Adrenal gland (tissue), 12 donors: ENCODE results near the gene SHKBP1. TPM values are rescaled to one million over a fixed set of nuclear protein-coding genes. Genes with fewer than 3 reads are reported as not detected.

Source experiments
- DNase-seq, 7 donors: peaks; one replicate each; pipeline ENCODE4 v3.0.0-alpha.2; 2019 to 2020
- H3K27ac ChIP-seq, 5 donors: fragments of 200-600 bp; sonication (generic) in 4 of 5; 1 replicate in 3 of 5; 2 replicates in 2 of 5; pipeline versions ENCODE4 v1.5.1 to v1.8.0; 2016 to 2020; ENCODE audit warnings: mild to moderate bottlenecking in 1 of 5
- H3K27me3 ChIP-seq: fragments of 200-600 bp; 2 replicates; pipeline ENCODE4 v1.8.0; 2021
- H3K36me3 ChIP-seq, 2 donors: fragments of 200-600 bp; replicated peaks in 1 of 2; 1 replicate in 1 of 2; 2 replicates in 1 of 2; pipeline versions ENCODE4 v1.5.1 to v1.8.0; 2018 to 2022
- H3K4me1 ChIP-seq, 2 donors: fragments of 200-600 bp; replicated peaks in 1 of 2; 1 replicate in 1 of 2; 2 replicates in 1 of 2; pipeline versions ENCODE4 v1.5.1 to v1.8.0; 2018 to 2021
- H3K4me3 ChIP-seq, 4 donors: fragments of 200-600 bp; sonication (generic) in 3 of 4; one replicate each; pipeline ENCODE4 v1.5.1; 2016 to 2018
- H3K9me3 ChIP-seq, 3 donors: fragments of 200-600 bp; sonication (generic) in 1 of 3; replicated peaks in 1 of 3; 1 replicate in 2 of 3; 2 replicates in 1 of 3; pipeline versions ENCODE4 v1.5.1 to v1.8.0; 2016 to 2021
- POLR2A ChIP-seq, 2 donors: fragments of 450-650 bp; IDR thresholded peaks; one replicate each; pipeline ENCODE4 v1.6.1; 2017; ENCODE audit warnings: antibody characterized with exemption in 2 of 2, mild to moderate bottlenecking in 2 of 2, moderate library complexity in 1 of 2
- WGBS, 4 donors: extraction: QIAGEN DNeasy Blood & Tissue Kit in 2 of 4; methylation state at CpG; one replicate each; pipeline versions ENCODE4 v1.1.5 to v1.1.7; 2013 to 2017; 5-methylcytosine and 5-hydroxymethylcytosine counted together
- intact Hi-C, 2 donors: fragments of 100-400 bp; cut with DNase I; formaldehyde crosslinking; loops; one replicate each; pipeline versions ENCODE4 v1.14.1 to v1.15.0; 2022 to 2023
- polyA plus RNA-seq, 3 donors: library from polyadenylated mRNA; stranded (reverse); fragments of 200-250 nt in 2 of 3; fragments of 350-450 nt in 1 of 3; fragmentation: Illumina TruSeq in 1 of 3; extraction: RNeasy Lipid Tissue Mini Kit (QIAGEN cat#74804) in 1 of 3; gene quantifications; one replicate each; pipeline ENCODE4 v1.2.3, GENCODE V29; 2013 to 2014
- total RNA-seq, 9 donors: library from RNA; depleted of rRNA in 4 of 9; stranded (reverse); fragments of >200 nt in 4 of 9; fragments of 120-200 nt in 1 of 9; fragmentation: NEBNext Ultra II Directional in 1 of 9; extraction: Animal tissue kit (Norgen Biotek cat#: 25700) in 1 of 9; gene quantifications; one replicate each; pipeline versions ENCODE4 v1.1.0 to v1.2.4, GENCODE V29; 2013 to 2023
- TF ChIP-seq, protein P1 (sequence below), 6 experiments: fragments of 450-650 bp in 4 of 6; fragments of 200-600 bp in 2 of 6; sonication (generic) in 1 of 6; IDR thresholded peaks; 1 replicate in 5 of 6; 2 replicates in 1 of 6; pipeline versions ENCODE4 v1.5.1 to v1.8.0; 2016 to 2021; ENCODE audit warnings: antibody characterized with exemption in 6 of 6, mild to moderate bottlenecking in 2 of 6, moderate library complexity in 1 of 6
- donor health status: healthy with polysubstance abuse.
- donor health status: Bipolar disorder and iron deficiency.
- donor health status: DM: yes; HTN: yes; CAD: no.
- donor health status: DM: no; HTN: no; CAD: no.
- donor health status: DM: no; HTN: no; CAD: no.
- donor health status: DM: yes; HTN: yes; CAD: no.

Gene SHKBP1
- total and polyA plus RNA-seq, 12 donors: 12.5 to 157 (median 51.6) TPM

DNA sequence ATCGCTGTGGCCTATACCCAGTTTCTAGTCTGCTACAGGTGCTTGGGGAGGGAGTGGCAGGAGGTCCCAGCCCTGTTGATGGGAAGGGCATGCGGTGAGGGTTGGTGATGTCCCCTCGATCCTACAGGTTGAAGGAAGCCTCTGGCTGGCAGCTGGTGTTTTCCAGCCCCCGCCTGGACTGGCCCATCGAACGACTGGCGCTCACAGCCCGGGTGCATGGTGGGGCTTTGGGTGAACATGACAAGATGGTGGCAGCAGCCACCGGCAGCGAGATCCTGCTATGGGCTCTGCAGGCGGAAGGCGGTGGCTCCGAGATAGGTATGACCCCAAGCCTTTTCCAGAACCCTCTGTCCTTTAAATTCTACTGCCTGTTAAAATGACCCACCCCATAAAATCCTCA is 3.9 kb downstream of the SHKBP1 start:
- DNase-seq: no peak
- Histone ChIP-seq H3K36me3 (peaks cover 0 to 28% of the 10 kb centered on the region in 2 donors), H3K4me3 (no peak overlapping the region), H3K27me3 (no peaks in the 10 kb centered on the region), H3K4me1 (peaks cover 0 to 4% of the 10 kb centered on the region in 2 donors), H3K9me3 (no peaks in the 10 kb centered on the region), H3K27ac (peak overlapping the region in 1 of 5 donors; percentile 77)
- intact Hi-C loops: no loop called here
- TF ChIP-seq, protein P1, sequence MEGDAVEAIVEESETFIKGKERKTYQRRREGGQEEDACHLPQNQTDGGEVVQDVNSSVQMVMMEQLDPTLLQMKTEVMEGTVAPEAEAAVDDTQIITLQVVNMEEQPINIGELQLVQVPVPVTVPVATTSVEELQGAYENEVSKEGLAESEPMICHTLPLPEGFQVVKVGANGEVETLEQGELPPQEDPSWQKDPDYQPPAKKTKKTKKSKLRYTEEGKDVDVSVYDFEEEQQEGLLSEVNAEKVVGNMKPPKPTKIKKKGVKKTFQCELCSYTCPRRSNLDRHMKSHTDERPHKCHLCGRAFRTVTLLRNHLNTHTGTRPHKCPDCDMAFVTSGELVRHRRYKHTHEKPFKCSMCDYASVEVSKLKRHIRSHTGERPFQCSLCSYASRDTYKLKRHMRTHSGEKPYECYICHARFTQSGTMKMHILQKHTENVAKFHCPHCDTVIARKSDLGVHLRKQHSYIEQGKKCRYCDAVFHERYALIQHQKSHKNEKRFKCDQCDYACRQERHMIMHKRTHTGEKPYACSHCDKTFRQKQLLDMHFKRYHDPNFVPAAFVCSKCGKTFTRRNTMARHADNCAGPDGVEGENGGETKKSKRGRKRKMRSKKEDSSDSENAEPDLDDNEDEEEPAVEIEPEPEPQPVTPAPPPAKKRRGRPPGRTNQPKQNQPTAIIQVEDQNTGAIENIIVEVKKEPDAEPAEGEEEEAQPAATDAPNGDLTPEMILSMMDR (IDR thresholded peaks at IDR 0.05): no peak
- 97 to 98% (median 97%) methylated on average over 6 to 13 of the region's 13 CpGs for WGBS, 4 donors

DNA sequence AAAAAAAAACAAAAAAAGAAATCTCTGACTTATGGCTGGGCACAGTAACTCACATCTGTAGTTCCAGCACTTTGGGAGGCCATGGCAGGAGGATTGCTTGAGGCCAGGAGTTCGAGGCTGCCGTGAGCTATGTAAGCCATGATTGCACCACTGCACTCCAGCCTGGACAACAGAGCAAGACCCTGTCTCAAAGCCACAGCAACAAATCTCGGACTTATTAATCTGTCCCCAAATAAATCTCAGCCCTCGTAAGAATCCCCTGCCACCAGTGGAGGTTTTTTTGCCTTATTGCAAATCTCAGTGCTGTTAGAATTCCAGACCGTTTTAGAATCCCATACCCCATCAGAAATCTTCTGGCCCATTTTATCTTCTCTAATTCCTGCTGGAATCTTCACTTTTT is 4.9 kb downstream of the SHKBP1 start:
- no peak for DNase-seq
- Histone ChIP-seq H3K27me3 (no peaks in the 10 kb centered on the region), H3K4me3 (no peak overlapping the region), H3K36me3 (peaks cover 0 to 28% of the 10 kb centered on the region in 2 donors), H3K4me1 (peaks cover 0 to 4% of the 10 kb centered on the region in 2 donors), H3K27ac (no peak overlapping the region), H3K9me3 (no peaks in the 10 kb centered on the region)
- 92 to 96% (median 95%) methylated on average over 5 of the region's 5 CpGs for WGBS, 4 donors
- intact Hi-C loops: no loop called here
- TF ChIP-seq, protein P1 (IDR thresholded peaks at IDR 0.05): no peak
- TF ChIP-seq POLR2A (IDR thresholded peaks at IDR 0.05): no peak

DNA sequence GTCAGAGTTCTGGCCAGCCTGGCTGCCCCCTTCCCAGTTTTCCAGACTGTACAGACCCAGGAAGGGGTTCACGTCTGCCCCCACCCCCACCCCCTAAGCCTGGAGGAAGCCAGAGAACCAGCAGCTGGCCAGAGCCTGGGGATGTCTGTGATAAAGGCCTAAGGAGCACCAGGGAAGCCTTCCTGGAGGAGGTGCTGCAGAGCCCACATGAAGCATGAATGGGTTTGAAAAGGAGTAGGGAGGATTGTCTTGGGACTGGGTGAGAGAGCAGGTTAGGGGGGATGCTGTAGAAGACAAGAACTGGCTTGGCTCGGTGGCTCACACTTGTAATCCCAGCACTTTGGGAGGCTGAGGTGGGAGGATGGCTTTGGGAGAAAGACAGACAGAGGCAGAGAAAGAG is 5.8 kb downstream of the SHKBP1 start:
- Histone ChIP-seq H3K27ac (no peak overlapping the region), H3K9me3 (no peaks in the 10 kb centered on the region), H3K4me1 (peaks cover 0 to 2% of the 10 kb centered on the region in 2 donors), H3K36me3 (peaks cover 0 to 28% of the 10 kb centered on the region in 2 donors), H3K4me3 (no peak overlapping the region), H3K27me3 (no peaks in the 10 kb centered on the region)
- WGBS, 4 donors: 83 to 100% (median 90%) methylated on average over 1 to 2 of the region's 2 CpGs
- TF ChIP-seq, protein P1 (IDR thresholded peaks at IDR 0.05): no peak
- TF ChIP-seq POLR2A (IDR thresholded peaks at IDR 0.05): no peak
- intact Hi-C loops: no loop called here
- no peak for DNase-seq

DNA sequence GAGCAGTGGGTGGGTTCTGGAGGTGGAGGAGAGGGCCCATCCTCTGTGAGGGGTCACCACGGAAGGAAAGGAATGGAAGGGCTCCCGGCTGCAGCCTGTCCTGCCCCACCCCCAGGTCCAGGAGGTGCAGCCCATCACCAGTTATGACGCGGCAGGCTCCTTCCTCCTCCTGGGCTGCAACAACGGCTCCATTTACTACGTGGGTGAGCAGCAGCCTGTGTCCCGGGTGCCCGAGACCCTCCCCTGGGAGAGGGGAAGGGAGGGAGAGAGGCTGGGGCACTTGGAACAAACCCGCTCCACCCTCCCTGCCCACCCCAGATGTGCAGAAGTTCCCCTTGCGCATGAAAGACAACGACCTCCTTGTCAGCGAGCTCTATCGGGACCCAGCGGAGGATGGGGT is 6.6 kb downstream of the SHKBP1 start:
- no peaks in the 10 kb centered on the region for H3K9me3 ChIP-seq
- H3K4me3 ChIP-seq: no peak overlapping the region
- no peaks in the 10 kb centered on the region for H3K4me1 ChIP-seq
- no peak for TF ChIP-seq POLR2A (IDR thresholded peaks at IDR 0.05)
- TF ChIP-seq, protein P1 (IDR thresholded peaks at IDR 0.05): no peak
- H3K27me3 ChIP-seq: no peaks in the 10 kb centered on the region
- peaks cover 0 to 28% of the 10 kb centered on the region in 2 donors for H3K36me3 ChIP-seq
- 77 to 94% (median 92%) methylated on average over 2 to 14 of the region's 14 CpGs for WGBS, 4 donors
- intact Hi-C loops: no loop called here
- DNase-seq: no peak
- no peak overlapping the region for H3K27ac ChIP-seq
